ENCODE data around the gene GPA33.

GRCh38 chr1:167126317-167126716, 36.1 kb upstream of the GPA33 start:
- TF ChIP-seq TAF1 (IDR thresholded peaks at IDR 0.05; ENCODE audit: borderline replicate concordance, insufficient read depth, low read length) (no peak), REST (IDR thresholded peaks at IDR 0.05; ENCODE audit: insufficient read depth in 1 of 2, low read depth in 2 of 2, low read length in 2 of 2) (no peak), POLR2AphosphoS5 (IDR thresholded peaks at IDR 0.05; ENCODE audit: low read depth, low read length) (no peak)
